HG03159 (cell line): ENCODE results near the gene AJM1.

Experiments
- ATAC-seq: cut with Tn5 transposase; IDR thresholded peaks from one replicate; pipeline ENCODE4 v1.9.1; 2021; ENCODE audit warnings: mild to moderate bottlenecking, moderate library complexity; ENCODE audit not compliant: unreplicated experiment

Gene AJM1

GRCh38 chr9:136853596-136854112 is 11.4 kb downstream of the AJM1 start:
- ATAC-seq: no peak

DNA sequence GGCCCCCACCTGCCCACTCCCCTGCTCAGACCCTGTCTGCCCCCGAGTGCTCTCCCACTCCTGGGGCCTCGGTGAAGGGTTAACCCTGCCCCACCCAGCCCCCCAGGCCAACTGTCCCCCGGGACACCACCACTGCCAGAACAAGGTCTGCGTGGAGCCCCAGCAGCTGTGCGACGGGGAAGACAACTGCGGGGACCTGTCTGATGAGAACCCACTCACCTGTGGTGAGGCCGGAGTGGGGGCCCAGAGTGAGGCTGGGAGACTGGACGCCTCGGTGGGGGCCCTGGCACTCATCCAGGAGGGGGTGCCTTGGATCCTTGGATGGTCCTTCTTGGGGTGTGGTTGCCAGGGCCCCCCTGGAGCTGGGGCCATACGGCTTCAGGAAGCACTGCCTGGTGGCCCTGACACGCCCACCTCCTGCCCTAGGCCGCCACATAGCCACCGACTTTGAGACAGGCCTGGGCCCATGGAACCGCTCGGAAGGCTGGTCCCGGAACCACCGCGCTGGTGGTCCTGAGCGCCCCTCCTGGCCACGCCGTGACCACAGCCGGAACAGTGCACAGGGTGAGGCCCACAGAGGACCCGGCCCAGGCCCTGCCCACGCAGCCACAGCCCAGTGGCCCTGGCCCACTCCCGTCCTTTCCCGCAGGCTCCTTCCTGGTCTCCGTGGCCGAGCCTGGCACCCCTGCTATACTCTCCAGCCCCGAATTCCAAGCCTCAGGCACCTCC is 12.0 kb downstream of the AJM1 start:
- ATAC-seq: no peak

DNA sequence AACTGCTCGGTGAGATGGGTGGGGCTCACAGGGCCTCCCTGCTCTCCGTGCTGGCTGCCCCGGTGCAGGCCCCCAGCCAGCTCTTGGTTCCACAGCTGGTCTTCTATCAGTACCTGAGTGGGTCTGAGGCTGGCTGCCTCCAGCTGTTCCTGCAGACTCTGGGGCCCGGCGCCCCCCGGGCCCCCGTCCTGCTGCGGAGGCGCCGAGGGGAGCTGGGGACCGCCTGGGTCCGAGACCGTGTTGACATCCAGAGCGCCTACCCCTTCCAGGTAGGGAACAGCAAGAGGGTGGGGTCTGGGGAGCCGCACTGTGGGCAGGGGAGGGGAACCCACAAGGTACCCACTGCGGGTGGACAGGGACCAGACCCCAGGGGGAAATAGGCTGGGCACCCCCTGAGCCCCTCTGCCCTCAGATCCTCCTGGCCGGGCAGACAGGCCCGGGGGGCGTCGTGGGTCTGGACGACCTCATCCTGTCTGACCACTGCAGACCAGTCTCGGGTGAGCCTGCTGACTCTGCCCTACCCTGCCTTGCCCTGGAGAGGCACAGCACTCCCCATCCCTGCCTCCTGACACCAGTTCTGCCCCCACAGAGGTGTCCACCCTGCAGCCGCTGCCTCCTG is 12.7 kb downstream of the AJM1 start:
- ATAC-seq: no peak

GRCh38 chr9:136855461-136856078 is 13.3 kb downstream of the AJM1 start:
- no peak for ATAC-seq

DNA sequence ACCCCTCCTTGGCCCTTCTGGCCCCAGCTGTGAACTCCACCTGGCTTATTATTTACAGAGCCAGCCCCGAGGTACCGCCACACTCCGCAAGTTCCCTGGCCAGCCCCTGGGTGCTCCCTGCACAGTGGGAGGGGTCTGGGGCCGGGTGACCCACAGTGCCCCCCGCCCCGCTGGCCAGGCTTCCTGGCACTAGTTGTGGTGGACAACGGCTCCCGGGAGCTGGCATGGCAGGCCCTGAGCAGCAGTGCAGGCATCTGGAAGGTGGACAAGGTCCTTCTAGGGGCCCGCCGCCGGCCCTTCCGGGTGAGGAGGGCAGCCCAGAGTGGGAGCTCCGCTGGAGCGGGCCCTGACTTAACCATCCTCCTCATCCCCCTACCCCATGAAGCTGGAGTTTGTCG is 13.8 kb downstream of the AJM1 start:
- no peak for ATAC-seq

DNA sequence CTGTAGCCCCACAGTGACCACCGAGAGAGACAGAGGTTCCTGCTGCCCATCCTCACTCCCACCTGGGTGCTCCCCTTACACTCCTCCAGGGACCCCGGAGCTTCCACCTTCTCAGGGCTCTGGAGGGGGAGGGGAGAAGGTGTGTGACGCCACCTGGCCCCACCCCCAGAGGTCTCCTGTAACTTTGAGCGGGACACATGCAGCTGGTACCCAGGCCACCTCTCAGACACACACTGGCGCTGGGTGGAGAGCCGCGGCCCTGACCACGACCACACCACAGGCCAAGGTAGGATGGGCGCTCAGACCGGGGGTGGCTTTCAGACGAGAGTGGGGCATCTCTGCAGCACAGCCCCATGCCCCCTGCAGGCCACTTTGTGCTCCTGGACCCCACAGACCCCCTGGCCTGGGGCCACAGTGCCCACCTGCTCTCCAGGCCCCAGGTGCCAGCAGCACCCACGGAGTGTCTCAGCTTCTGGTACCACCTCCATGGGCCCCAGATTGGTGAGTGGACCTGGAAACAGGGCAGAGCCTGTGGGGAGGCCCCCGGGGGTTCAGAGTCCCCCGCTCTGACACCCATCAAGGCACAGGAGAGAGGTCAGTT is 14.4 kb downstream of the AJM1 start:
- ATAC-seq: no peak

DNA sequence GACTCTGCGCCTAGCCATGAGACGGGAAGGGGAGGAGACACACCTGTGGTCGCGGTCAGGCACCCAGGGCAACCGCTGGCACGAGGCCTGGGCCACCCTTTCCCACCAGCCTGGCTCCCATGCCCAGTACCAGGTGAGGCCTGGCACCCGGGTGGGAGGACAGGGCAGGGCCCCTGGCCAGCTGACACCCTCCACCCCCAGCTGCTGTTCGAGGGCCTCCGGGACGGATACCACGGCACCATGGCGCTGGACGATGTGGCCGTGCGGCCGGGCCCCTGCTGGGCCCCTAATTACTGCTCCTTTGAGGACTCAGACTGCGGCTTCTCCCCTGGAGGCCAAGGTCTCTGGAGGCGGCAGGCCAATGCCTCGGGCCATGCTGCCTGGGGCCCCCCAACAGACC is 14.9 kb downstream of the AJM1 start:
- ATAC-seq: no peak

- no peak for ATAC-seq
Measured at GRCh38 chr9:136857581-136858412, 15.5 kb downstream of the AJM1 start.

GRCh38 chr9:136858452-136858843 is 16.2 kb downstream of the AJM1 start:
- no peak for ATAC-seq

DNA sequence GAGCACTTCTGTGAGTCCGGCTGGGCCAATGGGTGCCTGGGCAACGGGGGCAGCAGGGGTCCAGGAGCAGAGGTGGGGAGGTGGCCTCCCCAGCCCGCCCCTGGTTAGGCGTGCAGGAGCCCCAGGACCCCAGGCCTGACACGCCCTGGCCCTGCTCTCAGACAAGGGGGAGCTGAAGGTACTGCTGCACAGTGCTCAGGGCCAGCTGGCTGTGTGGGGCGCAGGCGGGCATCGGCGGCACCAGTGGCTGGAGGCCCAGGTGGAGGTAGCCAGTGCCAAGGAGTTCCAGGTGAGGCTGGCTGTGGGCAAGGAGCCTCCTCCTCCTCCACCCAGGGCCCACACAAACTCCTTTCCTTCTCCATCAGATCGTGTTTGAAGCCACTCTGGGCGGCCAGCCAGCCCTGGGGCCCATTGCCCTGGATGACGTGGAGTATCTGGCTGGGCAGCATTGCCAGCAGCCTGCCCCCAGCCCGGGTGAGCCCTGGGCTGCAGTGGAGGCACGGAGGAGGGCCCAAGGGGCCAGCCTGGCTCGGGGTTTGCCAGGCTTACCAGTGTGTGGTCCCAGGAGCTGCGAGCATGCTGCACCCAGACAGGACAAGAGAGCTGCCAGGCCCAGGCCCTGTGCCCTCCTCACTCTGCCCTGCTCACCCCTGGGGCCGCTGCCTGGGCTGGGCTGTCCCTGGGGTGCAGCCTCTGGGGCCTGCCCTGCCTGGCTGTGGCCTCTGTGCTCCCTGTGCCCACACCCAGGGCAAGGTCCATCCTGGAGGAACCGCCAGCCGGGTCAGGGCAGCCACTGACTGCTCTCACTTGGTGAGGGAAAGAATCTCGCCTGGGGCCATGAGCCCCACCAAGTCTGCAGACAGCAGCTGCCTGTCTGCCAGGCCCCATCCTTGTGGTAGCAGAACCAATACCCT is 16.8 kb downstream of the AJM1 start:
- ATAC-seq: no peak

DNA sequence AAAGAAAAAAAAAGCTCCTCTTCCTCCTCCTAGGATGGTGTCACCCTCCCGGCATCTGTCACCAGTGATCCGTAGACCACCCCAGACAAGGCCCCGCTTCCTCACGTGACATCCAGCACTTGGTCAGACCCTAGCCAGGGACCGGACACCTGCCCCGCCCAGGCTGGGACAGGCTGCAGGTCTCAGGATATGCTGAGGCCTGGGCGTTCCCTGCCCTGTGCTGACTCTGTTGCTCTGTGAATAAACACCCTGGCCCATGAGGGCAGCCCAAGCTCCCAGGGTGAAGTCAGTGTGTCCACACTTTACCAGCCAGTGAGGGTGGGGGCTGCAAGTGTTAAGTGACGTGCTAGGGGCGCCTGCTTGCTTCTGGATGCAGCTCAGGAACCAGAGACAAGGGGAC is 18.3 kb downstream of the AJM1 start:
- no peak for ATAC-seq

- ATAC-seq: no peak
Measured at GRCh38 chr9:136860933-136861873, 18.9 kb downstream of the AJM1 start.

DNA sequence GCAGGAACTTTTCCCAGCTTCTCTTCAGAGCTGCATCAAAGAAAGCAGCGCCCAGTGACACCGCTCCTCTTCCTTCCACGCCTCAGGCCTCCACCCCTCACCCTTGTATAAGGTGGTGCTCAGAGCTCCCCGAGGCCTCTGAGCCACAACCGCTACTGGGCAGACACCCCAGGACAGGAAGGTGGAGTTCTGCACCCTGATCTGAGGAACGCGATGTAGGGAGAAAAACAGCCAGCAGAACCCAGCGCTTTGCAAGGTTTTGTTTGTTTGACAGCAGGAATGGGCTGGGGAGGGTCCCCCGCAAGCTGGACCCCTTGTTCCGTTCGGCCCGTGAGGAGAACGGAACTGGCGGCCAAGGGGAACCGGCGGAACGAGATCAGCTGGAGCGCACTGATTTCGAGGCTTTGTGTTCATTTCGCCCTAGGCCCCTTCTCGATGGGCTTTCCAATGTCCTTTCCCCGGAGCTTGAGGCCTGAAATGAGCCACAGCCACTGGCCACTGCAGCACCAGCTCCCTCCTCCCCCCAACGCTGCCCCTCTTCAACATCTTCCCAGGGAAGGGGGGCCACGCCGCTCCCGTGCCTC is 19.7 kb downstream of the AJM1 start:
- no peak for ATAC-seq

- no peak for ATAC-seq
Measured at GRCh38 chr9:136862849-136863622, 20.8 kb downstream of the AJM1 start.

- no peak for ATAC-seq
Measured at GRCh38 chr9:136863623-136864273, 21.5 kb downstream of the AJM1 start.

DNA sequence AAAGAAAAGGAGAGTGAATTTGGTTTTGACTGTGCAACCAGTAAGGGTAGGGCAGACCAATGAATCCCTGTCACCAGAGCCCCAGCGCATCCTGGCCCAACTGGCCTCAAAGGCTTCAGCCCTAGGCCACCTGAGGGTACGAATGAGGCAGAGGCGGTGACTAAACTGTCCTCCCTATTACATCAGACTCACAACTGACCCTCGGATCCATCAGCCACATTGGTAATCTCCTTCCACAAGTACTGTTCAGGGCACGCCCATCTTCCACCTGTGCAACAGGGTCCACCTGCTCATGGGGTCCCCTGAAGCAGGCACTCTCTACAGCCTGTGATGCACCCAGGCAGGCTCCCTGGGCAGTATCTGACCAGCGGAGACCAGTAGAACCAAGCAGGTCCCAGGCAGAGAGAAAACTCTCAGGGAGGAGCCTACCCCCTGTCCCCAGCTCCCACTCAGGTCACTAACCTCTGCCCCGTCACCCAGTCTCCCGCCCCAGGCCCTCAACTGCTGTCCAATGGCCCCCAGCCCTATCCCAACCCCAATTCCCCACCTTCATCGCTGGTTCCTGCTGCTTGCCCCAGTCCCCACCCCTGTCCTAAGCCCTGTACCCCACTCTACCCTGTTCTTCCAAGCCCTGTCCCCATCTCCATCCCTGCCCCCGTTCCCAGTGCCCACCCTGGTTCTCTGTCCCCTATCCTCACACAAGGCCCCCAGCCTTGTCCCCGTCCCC is 22.9 kb downstream of the AJM1 start:
- ATAC-seq: no peak

GRCh38 chr9:136865768-136866103 is 23.5 kb downstream of the AJM1 start:
- no peak for ATAC-seq
